IPS-18c (cell line): ENCODE measurements around the gene SMAD6.

Source experiments
- H3K4me3 ChIP-seq: 2 replicates; pipeline ENCODE4 v1.7.0; 2013; ENCODE audit warnings: low read depth, mild to moderate bottlenecking, low read length, moderate library complexity; ENCODE audit not compliant: insufficient read depth
- H3K9me3 ChIP-seq: one replicate; pipeline ENCODE4 v1.6.1; 2013; ENCODE audit warnings: mild to moderate bottlenecking, low read length, moderate library complexity; ENCODE audit not compliant: control insufficient read depth, insufficient read depth

Gene SMAD6

GRCh38 chr15:66802025-66803001, 100.3 kb downstream of the SMAD6 start:
- Histone ChIP-seq H3K4me3 (no peak overlapping the region), H3K9me3 (peaks cover 2% of the 10 kb centered on the region)

- no peak overlapping the region for H3K4me3 ChIP-seq
- H3K9me3 ChIP-seq, result no peaks in the 10 kb centered on the region
These were observed 101.2 kb downstream of the SMAD6 start for GRCh38 chr15:66803182-66803729.

GRCh38 chr15:66803749-66804148, 101.7 kb downstream of the SMAD6 start:
- H3K4me3 ChIP-seq, result no peak overlapping the region
- H3K9me3 ChIP-seq, result no peaks in the 10 kb centered on the region

GRCh38 chr15:66805202-66805885, 103.3 kb downstream of the SMAD6 start:
- Histone ChIP-seq H3K9me3 (no peaks in the 10 kb centered on the region), H3K4me3 (no peak overlapping the region)

GRCh38 chr15:66808181-66808824, 106.3 kb downstream of the SMAD6 start:
- no peaks in the 10 kb centered on the region for H3K9me3 ChIP-seq
- no peak overlapping the region for H3K4me3 ChIP-seq

GRCh38 chr15:66809664-66810063, 107.6 kb downstream of the SMAD6 start:
- peaks cover 3% of the 10 kb centered on the region for H3K9me3 ChIP-seq
- H3K4me3 ChIP-seq, result no peak overlapping the region

GRCh38 chr15:66815318-66815717, 113.3 kb downstream of the SMAD6 start:
- H3K9me3 ChIP-seq, result peaks cover 3% of the 10 kb centered on the region
- no peak overlapping the region for H3K4me3 ChIP-seq

- Histone ChIP-seq H3K4me3 (no peak overlapping the region), H3K9me3 (peaks cover 3% of the 10 kb centered on the region)
These were observed 114.2 kb downstream of the SMAD6 start for GRCh38 chr15:66816201-66816600.

- Histone ChIP-seq H3K9me3 (no peaks in the 10 kb centered on the region), H3K4me3 (no peak overlapping the region)
These were observed 117.0 kb downstream of the SMAD6 start for GRCh38 chr15:66819084-66819483.

- H3K9me3 ChIP-seq, result no peaks in the 10 kb centered on the region
- no peak overlapping the region for H3K4me3 ChIP-seq
These were observed 118.6 kb downstream of the SMAD6 start for GRCh38 chr15:66820481-66821176.

GRCh38 chr15:66821307-66821706, 119.3 kb downstream of the SMAD6 start:
- no peaks in the 10 kb centered on the region for H3K9me3 ChIP-seq
- H3K4me3 ChIP-seq, result no peak overlapping the region

- no peak overlapping the region for H3K4me3 ChIP-seq
- no peaks in the 10 kb centered on the region for H3K9me3 ChIP-seq
These were observed 120.1 kb downstream of the SMAD6 start for GRCh38 chr15:66822114-66822513.

- H3K4me3 ChIP-seq, result no peak overlapping the region
- H3K9me3 ChIP-seq, result no peaks in the 10 kb centered on the region
These were observed 120.5 kb downstream of the SMAD6 start for GRCh38 chr15:66822576-66822975.

- Histone ChIP-seq H3K9me3 (no peaks in the 10 kb centered on the region), H3K4me3 (no peak overlapping the region)
These were observed 121.6 kb downstream of the SMAD6 start for GRCh38 chr15:66823601-66824000.

GRCh38 chr15:66824424-66824823, 122.4 kb downstream of the SMAD6 start:
- Histone ChIP-seq H3K9me3 (no peaks in the 10 kb centered on the region), H3K4me3 (no peak overlapping the region)

- H3K9me3 ChIP-seq, result no peaks in the 10 kb centered on the region
- no peak overlapping the region for H3K4me3 ChIP-seq
These were observed 123.1 kb downstream of the SMAD6 start for GRCh38 chr15:66825139-66825538.

GRCh38 chr15:66825731-66826130, 123.7 kb downstream of the SMAD6 start:
- no peak overlapping the region for H3K4me3 ChIP-seq

More at GRCh38 chr15:66825731-66826130, 123.7 kb downstream of the SMAD6 start:
- no peaks in the 10 kb centered on the region for H3K9me3 ChIP-seq
